GM15510 (cell line): ENCODE measurements around the gene TP73.

Source experiments
- POLR2A ChIP-seq: IDR thresholded peaks from 3 replicates; pipeline ENCODE4 v1.6.1; 2011; ENCODE audit warnings: borderline replicate concordance; ENCODE audit not compliant: insufficient read length; ENCODE audit errors: extremely low read depth

TP73 gene

GRCh38 chr1:3627515-3628253, 24.6 kb upstream of the TP73 start:
- no peak for TF ChIP-seq POLR2A

GRCh38 chr1:3628445-3628844, 23.9 kb upstream of the TP73 start:
- no peak for TF ChIP-seq POLR2A

GRCh38 chr1:3629561-3630160, 22.7 kb upstream of the TP73 start:
- no peak for TF ChIP-seq POLR2A

- no peak for TF ChIP-seq POLR2A
These were observed 22.1 kb upstream of the TP73 start for GRCh38 chr1:3630161-3630611.

GRCh38 chr1:3630914-3631313, 21.4 kb upstream of the TP73 start:
- TF ChIP-seq POLR2A = no peak

- no peak for TF ChIP-seq POLR2A
These were observed 20.7 kb upstream of the TP73 start for GRCh38 chr1:3631320-3632260.

GRCh38 chr1:3632298-3632697, 20.0 kb upstream of the TP73 start:
- TF ChIP-seq POLR2A = no peak

GRCh38 chr1:3632716-3633343, 19.5 kb upstream of the TP73 start:
- TF ChIP-seq POLR2A = no peak

GRCh38 chr1:3633344-3634058, 18.8 kb upstream of the TP73 start:
- no peak for TF ChIP-seq POLR2A

GRCh38 chr1:3634059-3634800, 18.1 kb upstream of the TP73 start:
- no peak for TF ChIP-seq POLR2A

- no peak for TF ChIP-seq POLR2A
These were observed 16.2 kb upstream of the TP73 start for GRCh38 chr1:3636080-3636479.

- TF ChIP-seq POLR2A = no peak
These were observed 15.8 kb upstream of the TP73 start for GRCh38 chr1:3636531-3636930.

- no peak for TF ChIP-seq POLR2A
These were observed 14.3 kb upstream of the TP73 start for GRCh38 chr1:3638027-3638426.

- TF ChIP-seq POLR2A = no peak
These were observed 13.6 kb upstream of the TP73 start for GRCh38 chr1:3638676-3639075.

GRCh38 chr1:3639397-3639911, 12.9 kb upstream of the TP73 start:
- TF ChIP-seq POLR2A = no peak
